OCI-LY7 (cell line): ENCODE data around the gene LRP2.

Experiments used
- CTCF ChIP-seq: fragments of 200-600 bp; sonication (generic); conservative IDR thresholded peaks from 2 replicates; pipeline ENCODE4 v1.5.1; 2014; ENCODE audit warnings: mild to moderate bottlenecking, antibody characterized with exemption, low read length, moderate library complexity, mixed read lengths
- EZH2phosphoT487 ChIP-seq: fragments of 200-600 bp; sonication (generic); IDR thresholded peaks from 2 replicates; pipeline ENCODE4 v1.6.1; 2018; ENCODE audit warnings: low read depth, borderline replicate concordance, mild to moderate bottlenecking, mixed run types, antibody characterized with exemption, low read length, moderate library complexity, mixed read lengths

DNA sequence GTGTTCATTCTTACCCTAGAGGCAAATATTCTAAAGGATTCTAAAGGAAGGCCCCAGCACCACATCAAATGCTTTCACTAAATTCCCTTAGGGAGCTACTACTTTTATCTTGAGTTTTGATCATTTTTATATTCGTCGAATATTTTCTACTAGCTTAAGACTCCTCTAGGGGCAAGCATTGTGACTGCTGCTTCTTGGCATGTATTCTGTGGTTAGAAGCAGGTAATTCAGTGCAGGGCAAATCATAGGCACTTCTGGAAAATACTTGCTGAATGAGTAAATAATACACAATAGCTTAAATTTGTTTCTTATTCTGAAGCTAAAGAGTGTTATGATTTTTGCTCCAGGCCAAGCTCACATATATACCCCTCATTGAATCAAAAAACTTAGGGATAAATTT, 136.4 kb downstream of the LRP2 start:
- no peak for TF ChIP-seq CTCF
- TF ChIP-seq EZH2phosphoT487: no peak
